HG03039 (cell line): ENCODE results near the gene RPLP2.

Experiments used
- ATAC-seq: cut with Tn5 transposase; IDR thresholded peaks from one replicate; pipeline ENCODE4 v1.9.1; 2021; ENCODE audit warnings: mild to moderate bottlenecking, moderate library complexity; ENCODE audit not compliant: unreplicated experiment

Gene RPLP2

GRCh38 chr11:862081-862661 is 52.4 kb downstream of the RPLP2 start:
- ATAC-seq = no peak
